IPS DF 4.7 (cell line): ENCODE results near the gene PPP6R3.

Source experiments
- DNase-seq: peaks from one replicate; pipeline ENCODE4 v3.0.0-alpha.2; 2013; ENCODE audit warnings: low spot score; ENCODE audit errors: extremely low read depth

PPP6R3 gene

GRCh38 chr11:68551777-68552176 lies 91.2 kb downstream of the PPP6R3 start:
- no peak for DNase-seq

DNA sequence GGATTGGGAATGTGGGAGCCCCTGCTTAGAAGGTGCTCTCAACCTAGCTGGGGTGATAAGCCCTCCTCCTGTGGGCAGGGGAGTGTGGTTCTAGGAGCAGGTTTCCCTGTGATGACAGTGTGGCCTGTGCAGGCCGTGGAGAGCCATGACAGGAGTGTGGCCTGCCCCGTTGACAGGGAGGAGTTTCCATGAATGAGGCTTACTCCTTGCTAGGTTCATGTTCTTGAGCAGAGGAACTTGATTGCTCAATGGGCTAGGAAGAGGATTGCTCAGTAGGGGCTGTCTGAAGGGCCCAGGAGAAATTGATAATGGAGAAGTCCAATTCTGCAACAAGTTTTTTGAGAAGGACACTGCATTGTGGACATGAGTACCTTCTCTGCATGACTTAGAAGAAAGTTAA lies 92.0 kb downstream of the PPP6R3 start:
- DNase-seq, result no peak

DNA sequence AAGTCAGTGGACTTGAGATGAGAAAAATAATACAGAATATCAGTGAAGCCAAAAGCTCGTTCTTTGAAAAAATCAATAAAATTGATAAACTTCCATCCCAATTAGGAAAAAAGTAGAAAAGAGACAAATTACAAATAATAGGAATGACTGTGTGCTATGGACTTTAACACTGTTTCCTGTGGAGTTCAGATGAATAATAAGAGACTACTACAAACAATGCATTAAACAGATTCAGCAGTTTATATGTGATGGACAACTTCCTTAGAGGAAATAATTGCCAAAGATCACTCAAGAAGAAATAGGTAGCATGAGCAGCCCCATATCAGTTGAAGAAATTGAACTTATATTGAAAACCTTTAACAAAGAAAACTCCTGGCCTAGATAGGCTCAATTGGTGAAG lies 99.7 kb downstream of the PPP6R3 start:
- no peak for DNase-seq

- no peak for DNase-seq
Observed at GRCh38 chr11:68563454-68563853, 102.9 kb downstream of the PPP6R3 start.

DNA sequence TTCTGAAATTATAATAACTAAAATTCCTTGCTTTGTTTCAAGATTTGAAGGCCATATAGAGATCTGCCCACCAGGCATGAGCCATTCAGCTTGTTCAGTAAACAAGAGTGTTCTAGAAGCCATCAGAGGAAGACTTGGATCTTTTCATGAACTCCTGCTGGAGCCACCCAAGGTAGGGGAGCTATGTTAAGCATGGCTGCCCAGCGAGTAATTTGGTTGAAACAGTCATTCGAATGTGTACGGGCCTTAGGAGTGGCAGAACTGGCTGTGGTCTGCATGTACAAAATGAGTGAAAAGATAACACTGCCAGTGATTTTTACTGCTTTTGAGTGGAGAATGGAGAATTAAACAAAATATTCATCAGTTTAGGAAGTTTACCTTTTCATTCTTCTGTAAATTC lies 103.7 kb downstream of the PPP6R3 start:
- no peak for DNase-seq

- no peak for DNase-seq
Observed at GRCh38 chr11:68565768-68566167, 105.2 kb downstream of the PPP6R3 start.

DNA sequence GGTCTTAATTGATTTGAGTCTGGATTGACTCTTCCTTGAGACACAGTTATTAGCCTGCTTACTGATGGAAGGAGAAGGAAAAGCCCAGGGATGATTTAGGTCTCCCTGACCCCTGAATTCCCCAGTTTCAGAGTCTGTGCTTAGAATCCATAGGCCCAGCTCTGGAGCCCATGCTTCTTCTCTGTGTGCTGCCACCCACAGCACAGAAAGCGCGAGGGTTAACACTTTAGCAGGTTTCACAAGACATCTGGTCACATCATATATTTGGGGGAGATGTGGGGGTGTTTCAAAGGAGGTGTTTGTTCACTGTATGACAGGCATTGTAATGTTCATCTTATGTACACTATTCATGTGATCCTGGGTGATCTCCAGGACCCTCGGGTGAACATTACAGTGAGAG lies 107.0 kb downstream of the PPP6R3 start:
- no peak for DNase-seq

DNA sequence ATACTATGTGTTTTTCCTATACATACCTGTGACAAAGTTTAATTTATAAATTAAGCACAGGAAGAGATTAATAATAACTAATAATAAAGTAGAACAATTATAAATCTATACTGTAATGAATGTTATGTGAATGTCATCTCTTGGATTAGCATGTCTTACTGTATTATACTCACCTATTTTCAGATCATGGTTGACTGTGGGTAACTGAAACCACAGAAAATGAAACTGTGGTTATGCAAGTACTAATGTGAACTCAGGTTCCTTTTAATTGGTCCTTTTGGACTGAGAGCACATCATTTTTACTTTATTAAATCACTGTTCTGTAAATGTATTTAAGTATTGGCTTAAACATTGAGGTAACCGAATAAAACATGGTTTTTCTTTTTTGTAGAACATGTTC lies 108.8 kb downstream of the PPP6R3 start:
- DNase-seq, result no peak

DNA sequence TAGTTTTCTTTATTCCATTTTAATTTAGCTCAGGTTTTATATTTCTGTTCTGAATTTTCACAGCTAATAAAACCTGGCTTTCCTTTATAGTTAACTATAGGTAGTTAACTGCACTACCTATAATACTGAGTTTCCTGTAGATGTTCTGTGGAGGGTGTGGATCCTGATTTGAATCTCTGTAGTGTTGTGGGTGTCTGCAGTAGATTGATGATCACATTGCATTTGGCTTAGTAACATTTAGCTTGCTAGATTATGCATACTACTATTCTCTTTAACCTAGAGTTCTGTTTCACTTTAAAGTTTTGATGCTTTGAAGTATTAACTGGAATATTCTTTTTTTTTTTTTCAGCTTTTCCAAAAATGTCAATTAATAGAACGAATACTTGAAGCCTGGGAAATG lies 110.1 kb downstream of the PPP6R3 start:
- no peak for DNase-seq

DNA sequence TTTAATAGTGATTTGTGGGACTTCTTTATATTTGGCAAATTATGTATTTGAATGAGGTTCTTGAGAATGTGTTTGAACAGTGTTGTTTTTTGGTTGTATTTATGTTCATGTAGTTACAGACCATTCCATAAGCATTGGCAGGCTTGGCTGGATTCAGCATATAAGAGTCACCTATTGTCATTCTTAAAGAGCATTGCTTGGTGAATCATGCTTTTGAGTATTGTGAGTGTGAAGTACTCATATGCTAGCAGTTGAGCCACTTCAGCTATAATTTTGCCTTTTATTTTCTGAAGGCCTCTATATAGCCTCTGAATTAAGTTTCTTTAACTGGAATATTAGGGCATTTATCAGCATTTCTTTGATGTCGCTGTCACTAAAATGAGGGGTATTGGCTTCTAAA lies 113.8 kb downstream of the PPP6R3 start:
- no peak for DNase-seq

DNA sequence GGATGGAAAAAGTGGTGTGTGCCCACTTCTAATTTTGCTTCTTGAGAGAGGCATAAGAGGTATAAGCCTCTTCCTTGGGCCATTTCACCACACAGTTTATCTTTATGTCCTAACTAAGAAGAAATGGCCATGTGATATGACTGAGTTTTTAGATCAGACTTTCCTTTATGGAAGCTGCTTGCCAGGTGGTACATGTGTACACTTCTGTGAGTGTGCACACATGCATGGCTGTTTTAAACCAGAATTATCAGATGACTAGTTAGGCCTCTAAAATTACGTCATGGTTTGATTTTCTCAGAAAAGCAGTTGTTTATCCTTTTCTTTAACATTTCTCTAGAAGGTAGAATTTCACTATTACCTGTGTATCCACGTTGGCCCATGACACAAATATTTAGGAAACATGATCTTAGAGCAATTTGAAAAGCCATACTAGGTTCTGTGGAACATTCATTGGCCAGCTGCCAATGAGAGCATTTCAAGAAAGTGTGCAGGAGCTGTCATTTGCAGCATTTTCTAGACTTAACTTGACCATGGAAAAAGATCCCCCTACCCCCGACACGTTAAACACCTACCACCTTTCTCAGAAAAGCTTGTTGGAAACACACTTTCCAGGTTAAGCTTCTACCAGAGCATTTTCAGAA lies 114.6 kb downstream of the PPP6R3 start:
- no peak for DNase-seq

DNA sequence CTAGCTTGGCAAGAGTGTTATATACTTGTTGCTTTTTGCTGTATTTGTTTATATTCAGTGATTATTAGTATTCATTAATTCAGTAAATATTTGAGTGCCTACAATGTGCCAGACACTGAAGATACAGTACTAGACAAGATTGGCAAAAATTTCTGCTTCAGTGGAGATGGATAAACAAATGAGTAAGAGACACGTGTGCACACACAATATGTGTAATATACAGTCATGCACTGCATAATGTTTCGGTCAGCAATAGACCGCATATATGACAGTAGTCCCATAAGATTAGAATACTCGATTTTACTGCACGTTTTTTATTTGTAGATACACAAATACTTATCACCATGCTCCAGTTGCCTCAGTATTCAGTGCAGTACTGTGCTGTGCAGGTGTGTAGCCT lies 118.9 kb downstream of the PPP6R3 start:
- DNase-seq, result no peak

- no peak for DNase-seq
Observed at GRCh38 chr11:68581439-68581838, 120.9 kb downstream of the PPP6R3 start.

- DNase-seq, result no peak
Observed at GRCh38 chr11:68581901-68582300, 121.3 kb downstream of the PPP6R3 start.

GRCh38 chr11:68582416-68583040 lies 122.0 kb downstream of the PPP6R3 start:
- DNase-seq, result no peak

DNA sequence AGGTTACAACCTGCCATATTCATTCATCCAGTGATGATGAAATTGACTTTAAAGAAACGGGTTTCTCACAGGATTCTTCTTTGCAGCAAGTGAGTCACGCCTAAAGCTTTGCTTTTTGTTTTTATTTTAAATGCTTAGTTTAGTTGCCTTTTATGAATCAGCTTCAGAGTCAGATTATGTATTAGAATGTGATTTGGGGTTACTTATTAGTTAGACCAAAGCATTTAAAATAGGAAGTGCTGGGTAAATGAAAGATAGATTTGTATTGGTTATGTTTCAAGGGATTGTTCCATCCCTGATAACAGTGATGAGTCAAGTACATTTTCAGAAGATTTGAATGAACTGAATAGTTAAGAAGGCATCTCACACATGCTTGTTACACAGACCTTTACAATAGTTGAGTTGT lies 122.5 kb downstream of the PPP6R3 start:
- DNase-seq, result no peak

- DNase-seq, result peak; percentile 72
Observed at GRCh38 chr11:68584097-68584496, 123.5 kb downstream of the PPP6R3 start.

GRCh38 chr11:68584991-68585524 lies 124.5 kb downstream of the PPP6R3 start:
- DNase-seq, result no peak

- no peak for DNase-seq
Observed at GRCh38 chr11:68589547-68590216, 129.1 kb downstream of the PPP6R3 start.

DNA sequence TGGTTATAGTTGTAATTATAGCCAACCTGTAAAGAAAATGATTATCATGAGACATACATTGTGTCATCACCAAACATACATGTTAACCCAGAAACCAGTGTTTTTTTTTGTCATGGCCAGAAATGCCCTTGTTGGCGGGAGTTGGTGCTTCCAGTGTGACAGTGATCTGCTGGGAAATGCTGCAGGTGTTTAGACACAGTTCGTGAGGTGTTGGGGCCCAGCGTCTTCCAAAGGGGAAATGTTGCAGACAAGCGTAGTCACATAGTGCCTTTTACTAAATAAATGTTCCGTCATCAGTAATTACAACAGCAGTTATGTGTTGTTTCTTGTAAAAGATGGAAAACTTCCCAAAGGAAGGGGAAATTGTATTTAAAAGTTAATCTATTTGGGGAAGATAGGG lies 131.2 kb downstream of the PPP6R3 start:
- DNase-seq, result no peak

- no peak for DNase-seq
Observed at GRCh38 chr11:68593441-68593840, 132.9 kb downstream of the PPP6R3 start.

DNA sequence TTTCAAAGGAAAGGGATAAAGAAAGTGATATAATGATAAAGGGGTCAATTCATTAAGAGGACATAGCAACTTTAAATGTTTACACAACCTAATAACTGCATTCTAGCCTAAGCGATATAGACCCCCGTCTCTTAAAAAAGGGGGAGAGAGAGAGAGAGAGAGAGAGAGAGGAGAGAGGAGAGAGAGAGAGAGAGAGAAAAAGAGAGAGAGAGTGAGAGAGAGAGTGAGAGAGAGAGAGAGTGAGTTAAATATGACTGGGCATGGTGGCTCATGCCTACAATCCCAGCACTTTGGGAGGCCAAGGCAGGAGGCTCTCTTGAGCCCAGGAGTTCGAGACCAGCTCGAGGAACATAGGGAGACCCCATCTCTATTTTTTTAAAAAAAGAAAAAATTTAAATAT lies 133.6 kb downstream of the PPP6R3 start:
- no peak for DNase-seq

- no peak for DNase-seq
Observed at GRCh38 chr11:68596231-68596630, 135.7 kb downstream of the PPP6R3 start.
